HepG2 (cell line): ENCODE results near the gene API5. TPM values are rescaled to one million over a fixed set of nuclear protein-coding genes. Genes with fewer than 3 reads are reported as not detected.

Source experiments
- ATF7 ChIP-seq, 2 experiments: fragments of 450-650 bp in 1 of 2; sonication (generic) in 1 of 2; formaldehyde crosslinking in 1 of 2; IDR thresholded peaks; 2 replicates each; pipeline versions ENCODE4 v1.4.0 to v1.6.1; 2016 to 2020; ENCODE audit warnings: antibody characterized with exemption in 1 of 2, mild to moderate bottlenecking in 1 of 2, missing genetic modification reagents in 1 of 2
- CAMTA2 ChIP-seq: sonication (generic); formaldehyde crosslinking; IDR thresholded peaks from 2 replicates; pipeline ENCODE4 v1.4.0; 2020; ENCODE audit warnings: mild to moderate bottlenecking, missing genetic modification reagents, borderline replicate concordance
- CENPX ChIP-seq: sonication (generic); formaldehyde crosslinking; IDR thresholded peaks from 2 replicates; pipeline ENCODE4 v1.9.0; 2021; ENCODE audit warnings: mild to moderate bottlenecking, missing genetic modification reagents, moderate library complexity
- HOXD1 ChIP-seq: sonication (generic); formaldehyde crosslinking; IDR thresholded peaks from 2 replicates; pipeline ENCODE4 v1.5.0; 2020; ENCODE audit warnings: missing genetic modification reagents
- IKZF1 ChIP-seq: fragments of 450-650 bp; IDR thresholded peaks from 2 replicates; pipeline ENCODE4 v1.7.1; 2016
- KAT8 ChIP-seq: IDR thresholded peaks from 2 replicates; pipeline ENCODE4 v1.6.1; 2016; ENCODE audit warnings: missing genetic modification reagents, missing compliant biosample characterization
- KLF11 ChIP-seq: IDR thresholded peaks from 2 replicates; pipeline ENCODE4 v1.6.1; 2016; ENCODE audit warnings: missing compliant biosample characterization
- MIER3 ChIP-seq: IDR thresholded peaks from 2 replicates; pipeline ENCODE4 v1.6.1; 2016; ENCODE audit warnings: missing compliant biosample characterization, borderline replicate concordance
- NR2F2 ChIP-seq: IDR thresholded peaks from 2 replicates; pipeline ENCODE4 v1.6.1; 2012; ENCODE audit warnings: low read depth, inconsistent platforms, borderline replicate concordance
- PHF21A ChIP-seq: sonication (generic); formaldehyde crosslinking; IDR thresholded peaks from 2 replicates; pipeline ENCODE4 v1.5.0; 2020; ENCODE audit warnings: mild to moderate bottlenecking, missing genetic modification reagents
- PRPF4 ChIP-seq: fragments of 200-400 bp; formaldehyde crosslinking; IDR thresholded peaks from 2 replicates; pipeline ENCODE4 v1.6.1; 2016; ENCODE audit warnings: low read length, low read depth; ENCODE audit not compliant: poor library complexity, severe bottlenecking
- RAD51 ChIP-seq: fragments of 450-650 bp; IDR thresholded peaks from 2 replicates; pipeline ENCODE4 v1.6.1; 2016; ENCODE audit warnings: borderline replicate concordance
- RFXAP ChIP-seq: sonication (generic); formaldehyde crosslinking; IDR thresholded peaks from 2 replicates; pipeline ENCODE4 v1.4.0; 2020; ENCODE audit warnings: missing genetic modification reagents, borderline replicate concordance
- SNRNP70 ChIP-seq: fragments of 200-400 bp; formaldehyde crosslinking; IDR thresholded peaks from 2 replicates; pipeline ENCODE4 v1.6.1; 2017; ENCODE audit warnings: mild to moderate bottlenecking, low read depth, low read length, moderate library complexity
- ZFAT ChIP-seq: sonication (generic); formaldehyde crosslinking; conservative IDR thresholded peaks from 2 replicates; pipeline ENCODE4 v1.8.1; 2023; ENCODE audit warnings: missing genetic modification reagents, inconsistent platforms
- ZNF264 ChIP-seq: sonication (generic); formaldehyde crosslinking; IDR thresholded peaks from 2 replicates; pipeline ENCODE4 v1.4.0; 2020; ENCODE audit warnings: missing genetic modification reagents
- ZNF44 ChIP-seq: sonication (generic); formaldehyde crosslinking; IDR thresholded peaks from 2 replicates; pipeline ENCODE4 v1.5.1; 2020; ENCODE audit warnings: mild to moderate bottlenecking, missing genetic modification reagents
- ZNF510 ChIP-seq: sonication (generic); formaldehyde crosslinking; IDR thresholded peaks from 2 replicates; pipeline ENCODE4 v1.4.0; 2020; ENCODE audit warnings: low read depth, mild to moderate bottlenecking, missing genetic modification reagents
- ZNF569 ChIP-seq: sonication (generic); formaldehyde crosslinking; IDR thresholded peaks from 2 replicates; pipeline ENCODE4 v1.5.0; 2020; ENCODE audit warnings: mild to moderate bottlenecking, missing genetic modification reagents, moderate library complexity, borderline replicate concordance
- ZNF598 ChIP-seq: sonication (generic); formaldehyde crosslinking; IDR thresholded peaks from 2 replicates; pipeline ENCODE4 v1.5.1; 2020; ENCODE audit warnings: mild to moderate bottlenecking, missing genetic modification reagents, borderline replicate concordance
- ZNF652 ChIP-seq: IDR thresholded peaks from 2 replicates; pipeline ENCODE4 v1.6.1; 2016; ENCODE audit warnings: low read depth, borderline replicate concordance
- ZNF737 ChIP-seq: sonication (generic); formaldehyde crosslinking; IDR thresholded peaks from 2 replicates; pipeline ENCODE4 v1.5.0; 2020; ENCODE audit warnings: missing genetic modification reagents, mild to moderate bottlenecking, borderline replicate concordance
- polyA plus RNA-seq, 8 experiments: library from polyadenylated mRNA; depleted of rRNA in 3 of 8; stranded (reverse) in 7 of 8; unstranded in 1 of 8; fragments of >200 nt; fragmentation: Illumina TruSeq in 4 of 8; extraction: Trizol in 4 of 8; gene quantifications; 2 replicates each; pipeline versions ENCODE4 v1.2.1 to v1.2.3, GENCODE V29; 2011 to 2016; ENCODE audit warnings: low read depth in 4 of 8, missing spikeins in 1 of 8, mixed read lengths in 1 of 8; ENCODE audit not compliant: insufficient read depth in 1 of 8
- total RNA-seq, 5 experiments: library from RNA; depleted of rRNA; stranded (reverse); fragments of >200 nt; fragmentation: Illumina TruSeq; extraction: Trizol; gene quantifications; 2 replicates each; pipeline ENCODE4 v1.2.3, GENCODE V29; 2016; ENCODE audit warnings: low read depth in 1 of 5
- TF ChIP-seq, protein P1 (sequence below): IDR thresholded peaks from 2 replicates; pipeline ENCODE4 v1.6.1; 2016
- TF ChIP-seq, protein P2 (sequence below): sonication (generic); formaldehyde crosslinking; IDR thresholded peaks from 2 replicates; pipeline ENCODE4 v1.5.0; 2020; ENCODE audit warnings: missing genetic modification reagents, mild to moderate bottlenecking, borderline replicate concordance
- TF ChIP-seq, protein P3 (sequence below): sonication (generic); formaldehyde crosslinking; IDR thresholded peaks from 2 replicates; pipeline ENCODE4 v1.8.1; 2022; ENCODE audit warnings: mild to moderate bottlenecking, missing genetic modification reagents
- TF ChIP-seq, protein P4 (sequence below): sonication (generic); formaldehyde crosslinking; IDR thresholded peaks from 2 replicates; pipeline ENCODE4 v1.4.0; 2020; ENCODE audit warnings: mild to moderate bottlenecking, missing genetic modification reagents

The API5 gene
- total and polyA plus RNA-seq, 2 of the 13 experiments (the other 11 are each of a cell fraction or from before 2014, with no cell fraction given) = 21.6 to 59.0 TPM

DNA sequence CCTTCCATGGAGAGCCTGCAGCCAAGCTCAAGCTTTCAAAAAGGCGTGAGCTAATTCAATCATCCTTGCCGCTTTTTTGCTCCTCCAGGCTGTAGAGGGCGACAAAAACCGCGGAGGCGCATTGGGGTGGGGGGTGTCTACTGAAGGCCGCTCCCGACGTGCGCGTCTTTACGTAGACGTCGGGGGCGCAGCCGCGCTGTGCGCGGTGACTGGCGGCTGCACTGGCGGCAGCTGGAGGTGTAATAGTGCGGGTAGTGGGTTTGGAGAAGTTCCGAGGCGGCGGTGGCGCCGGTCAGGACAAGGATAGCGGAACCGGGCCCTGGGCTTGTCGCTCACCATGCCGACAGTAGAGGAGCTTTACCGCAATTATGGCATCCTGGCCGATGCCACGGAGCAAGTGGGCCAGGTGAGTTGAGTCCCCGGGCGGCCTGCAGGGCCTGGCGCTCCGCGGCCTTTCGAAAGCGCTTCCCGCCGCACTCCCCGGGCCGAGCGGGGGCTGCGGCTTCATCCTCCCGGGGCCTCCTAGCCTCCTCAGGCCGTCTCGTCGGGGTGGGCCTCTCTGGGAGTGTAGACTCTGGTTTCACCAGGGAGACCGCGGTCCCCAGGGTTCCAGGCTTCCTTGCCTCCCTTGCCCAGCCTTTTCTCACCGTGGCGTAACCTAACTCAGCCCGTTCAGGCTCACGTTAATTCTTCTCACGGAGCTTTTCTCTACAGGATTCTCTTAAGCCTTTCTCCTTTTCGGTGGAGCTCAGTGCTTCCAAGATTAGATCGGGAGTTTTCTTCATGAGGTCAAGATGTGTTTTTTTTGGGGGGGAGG is at the start of gene API5 (continued):
- TF ChIP-seq ATF7 (IDR thresholded peaks at IDR 0.05) (no peak), ATF7 (CRISPR knock-in tag; IDR thresholded peaks at IDR 0.05) (no peak; the same call in 1 of the 2 replicates), ZNF569 (no peak), RAD51 (no peak), ZNF737 (CRISPR knock-in tag) (0 out of 2 replicates have a peak, but pooled peaks have one; percentile 80), PHF21A (CRISPR knock-in tag) (no peak), ZNF44 (peak; percentile 88), PRPF4 (no peak), HOXD1 (CRISPR knock-in tag) (peak; percentile 74), KAT8 (CRISPR knock-in tag) (peak; percentile 95), ZNF598 (peak; percentile 65), CAMTA2 (no peak), KLF11 (peak; percentile 85; the same call in 1 of the 2 replicates), SNRNP70 (no peak), RFXAP (peak; percentile 74; the same call in 1 of the 2 replicates), IKZF1 (no peak), MIER3 (peak; percentile 84; the same call in 1 of the 2 replicates), ZFAT (CRISPR knock-in tag) (no peak), ZNF510 (CRISPR knock-in tag) (no peak), ZNF264 (CRISPR knock-in tag) (0 out of 2 replicates have a peak, but pooled peaks have one; percentile 45), CENPX (CRISPR knock-in tag) (no peak), NR2F2 (no peak), ZNF652 (CRISPR knock-in tag) (peak; percentile 28; the same call in 1 of the 2 replicates)
- TF ChIP-seq, protein P1, sequence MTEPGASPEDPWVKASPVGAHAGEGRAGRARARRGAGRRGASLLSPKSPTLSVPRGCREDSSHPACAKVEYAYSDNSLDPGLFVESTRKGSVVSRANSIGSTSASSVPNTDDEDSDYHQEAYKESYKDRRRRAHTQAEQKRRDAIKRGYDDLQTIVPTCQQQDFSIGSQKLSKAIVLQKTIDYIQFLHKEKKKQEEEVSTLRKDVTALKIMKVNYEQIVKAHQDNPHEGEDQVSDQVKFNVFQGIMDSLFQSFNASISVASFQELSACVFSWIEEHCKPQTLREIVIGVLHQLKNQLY (CRISPR knock-in tag) = no peak
- TF ChIP-seq, protein P2, sequence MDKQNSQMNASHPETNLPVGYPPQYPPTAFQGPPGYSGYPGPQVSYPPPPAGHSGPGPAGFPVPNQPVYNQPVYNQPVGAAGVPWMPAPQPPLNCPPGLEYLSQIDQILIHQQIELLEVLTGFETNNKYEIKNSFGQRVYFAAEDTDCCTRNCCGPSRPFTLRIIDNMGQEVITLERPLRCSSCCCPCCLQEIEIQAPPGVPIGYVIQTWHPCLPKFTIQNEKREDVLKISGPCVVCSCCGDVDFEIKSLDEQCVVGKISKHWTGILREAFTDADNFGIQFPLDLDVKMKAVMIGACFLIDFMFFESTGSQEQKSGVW (CRISPR knock-in tag) = no peak
- TF ChIP-seq, protein P3, sequence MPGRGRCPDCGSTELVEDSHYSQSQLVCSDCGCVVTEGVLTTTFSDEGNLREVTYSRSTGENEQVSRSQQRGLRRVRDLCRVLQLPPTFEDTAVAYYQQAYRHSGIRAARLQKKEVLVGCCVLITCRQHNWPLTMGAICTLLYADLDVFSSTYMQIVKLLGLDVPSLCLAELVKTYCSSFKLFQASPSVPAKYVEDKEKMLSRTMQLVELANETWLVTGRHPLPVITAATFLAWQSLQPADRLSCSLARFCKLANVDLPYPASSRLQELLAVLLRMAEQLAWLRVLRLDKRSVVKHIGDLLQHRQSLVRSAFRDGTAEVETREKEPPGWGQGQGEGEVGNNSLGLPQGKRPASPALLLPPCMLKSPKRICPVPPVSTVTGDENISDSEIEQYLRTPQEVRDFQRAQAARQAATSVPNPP (CRISPR knock-in tag) = peak; percentile 65; the same call in 1 of the 2 replicates
- TF ChIP-seq, protein P4, sequence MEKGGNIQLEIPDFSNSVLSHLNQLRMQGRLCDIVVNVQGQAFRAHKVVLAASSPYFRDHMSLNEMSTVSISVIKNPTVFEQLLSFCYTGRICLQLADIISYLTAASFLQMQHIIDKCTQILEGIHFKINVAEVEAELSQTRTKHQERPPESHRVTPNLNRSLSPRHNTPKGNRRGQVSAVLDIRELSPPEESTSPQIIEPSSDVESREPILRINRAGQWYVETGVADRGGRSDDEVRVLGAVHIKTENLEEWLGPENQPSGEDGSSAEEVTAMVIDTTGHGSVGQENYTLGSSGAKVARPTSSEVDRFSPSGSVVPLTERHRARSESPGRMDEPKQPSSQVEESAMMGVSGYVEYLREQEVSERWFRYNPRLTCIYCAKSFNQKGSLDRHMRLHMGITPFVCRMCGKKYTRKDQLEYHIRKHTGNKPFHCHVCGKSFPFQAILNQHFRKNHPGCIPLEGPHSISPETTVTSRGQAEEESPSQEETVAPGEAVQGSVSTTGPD (CRISPR knock-in tag) = no peak
